Keratinocyte (primary cell): Measurements from ENCODE around the gene ZNF577. TPM values are rescaled to one million over a fixed set of nuclear protein-coding genes. Genes with fewer than 3 reads are reported as not detected.

Source experiments
- DNase-seq: peaks from one replicate; pipeline ENCODE4 v3.0.0-alpha.2; 2011; ENCODE audit warnings: low read depth, missing footprints, low spot score
- FAIRE-seq: peaks from 2 replicates; lab custom pipeline; 2011; peaks lifted over from hg19 to GRCh38; lab: Jason Lieb, UNC
- H2AFZ ChIP-seq: 2 replicates; pipeline ENCODE4 v1.6.0; 2012; ENCODE audit warnings: low read length, control low read depth, inconsistent platforms; ENCODE audit not compliant: control insufficient read depth
- H3K27ac ChIP-seq: 2 replicates; pipeline ENCODE4 v1.5.1; 2011; ENCODE audit warnings: low read length; ENCODE audit not compliant: control insufficient read depth, insufficient read depth
- H3K27me3 ChIP-seq: 3 replicates; pipeline ENCODE4 v1.6.0; 2011; ENCODE audit warnings: low read length; ENCODE audit not compliant: control insufficient read depth, insufficient read depth; ENCODE audit errors: extremely low read depth
- H3K36me3 ChIP-seq, 2 experiments: 2 replicates in 1 of 2; 3 replicates in 1 of 2; pipeline ENCODE4 v1.5.1; 2011; ENCODE audit warnings: low read length in 2 of 2, mild to moderate bottlenecking in 1 of 2; ENCODE audit not compliant: control insufficient read depth in 2 of 2, insufficient read depth in 2 of 2; ENCODE audit errors: extremely low read depth in 1 of 2
- H3K4me1 ChIP-seq: 3 replicates; pipeline ENCODE4 v1.5.1; 2011; ENCODE audit warnings: low read length; ENCODE audit not compliant: control insufficient read depth, insufficient read depth; ENCODE audit errors: extremely low read depth
- H3K4me2 ChIP-seq: 3 replicates; pipeline ENCODE4 v1.6.0; 2011; ENCODE audit warnings: low read depth, low read length; ENCODE audit not compliant: control insufficient read depth, insufficient read depth; ENCODE audit errors: extremely low read depth
- H3K4me3 ChIP-seq, 3 experiments: fragments of 200-600 bp in 1 of 3; sonication (generic) in 1 of 3; 2 replicates in 2 of 3; 3 replicates in 1 of 3; pipeline ENCODE4 v1.5.1; 2011 to 2016; ENCODE audit warnings: low read length in 3 of 3, mild to moderate bottlenecking in 3 of 3, control low read depth in 2 of 3, inconsistent platforms in 1 of 3, low read depth in 1 of 3, mixed read lengths in 1 of 3, mixed run types in 1 of 3, moderate library complexity in 1 of 3; ENCODE audit not compliant: control insufficient read depth in 2 of 3, insufficient read depth in 2 of 3; ENCODE audit errors: extremely low read depth in 1 of 3
- H3K79me2 ChIP-seq: 2 replicates; pipeline ENCODE4 v1.6.0; 2012; ENCODE audit warnings: low read length; ENCODE audit not compliant: control insufficient read depth, insufficient read depth
- H3K9ac ChIP-seq: 3 replicates; pipeline ENCODE4 v1.6.0; 2011; ENCODE audit warnings: low read length; ENCODE audit not compliant: control insufficient read depth, insufficient read depth; ENCODE audit errors: extremely low read depth
- H3K9me1 ChIP-seq: 3 replicates; pipeline ENCODE4 v1.6.0; 2011; ENCODE audit warnings: low read length; ENCODE audit not compliant: control insufficient read depth, insufficient read depth; ENCODE audit errors: extremely low read depth
- H3K9me3 ChIP-seq: 2 replicates; pipeline ENCODE4 v1.5.1; 2012; ENCODE audit warnings: low read depth, low read length; ENCODE audit not compliant: control insufficient read depth
- H4K20me1 ChIP-seq: 3 replicates; pipeline ENCODE4 v1.6.0; 2011; ENCODE audit warnings: low read length; ENCODE audit not compliant: control insufficient read depth, insufficient read depth; ENCODE audit errors: extremely low read depth
- EZH2 ChIP-seq: IDR thresholded peaks from one replicate; pipeline ENCODE4 v1.6.1; 2012; ENCODE audit warnings: inconsistent platforms, mild to moderate bottlenecking, low read length, moderate library complexity
- dilution Hi-C: fragments of 300-500 bp; cut with MboI; formaldehyde crosslinking; loops from one replicate; pipeline ENCODE4 v1.7.0; 2020; ENCODE audit warnings: low sequenced_read_pairs; ENCODE audit not compliant: extremely low pct_ligation_motif_present
- polyA minus RNA-seq, 3 experiments: library from RNA; depleted of rRNA, polyadenylated mRNA; stranded (reverse); fragments of >200 nt; gene quantifications; 1 replicate in 1 of 3; 2 replicates in 1 of 3; 3 replicates in 1 of 3; pipeline ENCODE4 v1.2.3, GENCODE V29; 2011
- polyA plus RNA-seq, 5 experiments: library from polyadenylated mRNA; depleted of rRNA in 3 of 5; stranded (reverse) in 3 of 5; stranded (forward) in 1 of 5; unstranded in 1 of 5; fragments of >200 nt; gene quantifications; 1 replicate in 1 of 5; 2 replicates in 3 of 5; 3 replicates in 1 of 5; pipeline versions ENCODE4 v1.2.1 to v1.2.3, GENCODE V29; 2011 to 2012; ENCODE audit warnings: missing spikeins in 2 of 5, low read depth in 1 of 5, low replicate concordance in 1 of 5
- TF ChIP-seq, protein P1 (sequence below), 3 experiments: IDR thresholded peaks in 1 of 3; conservative IDR thresholded peaks in 1 of 3; optimal IDR thresholded peaks in 1 of 3; 2 replicates in 2 of 3; 3 replicates in 1 of 3; pipeline versions ENCODE3 to v1.5.1; 2011; ENCODE audit warnings: low read length in 3 of 3, mild to moderate bottlenecking in 3 of 3, moderate library complexity in 2 of 3, control low read depth in 1 of 3, inconsistent platforms in 1 of 3; ENCODE audit not compliant: insufficient read depth in 2 of 3; ENCODE audit errors: extremely low read depth in 1 of 3

ZNF577 gene
- polyA plus RNA-seq (6.6 to 12.8 TPM (median 10.4 TPM) in 3 replicates), polyA minus RNA-seq (0.36 to 8.8 TPM (median 4.6 TPM) in 3 replicates)
- 11.8 TPM for polyA plus RNA-seq (2011; ENCODE audit: low read depth)
- polyA plus RNA-seq (2011; cell fraction: cytosol; rRNA removed): 3.9 and 6.7 TPM in 2 replicates
- polyA plus RNA-seq (2011; cell fraction: nucleus; rRNA removed): 43.2 and 48.0 TPM in 2 replicates
- 3.8 and 6.7 TPM in 2 replicates for polyA plus RNA-seq (2012; ENCODE audit: low replicate concordance)
- polyA minus RNA-seq (2011; cell fraction: cytosol; rRNA and poly(A)+ RNA removed): 1.5 TPM
- 7.0 and 16.3 TPM in 2 replicates for polyA minus RNA-seq (2011; cell fraction: nucleus; rRNA and poly(A)+ RNA removed)

DNA sequence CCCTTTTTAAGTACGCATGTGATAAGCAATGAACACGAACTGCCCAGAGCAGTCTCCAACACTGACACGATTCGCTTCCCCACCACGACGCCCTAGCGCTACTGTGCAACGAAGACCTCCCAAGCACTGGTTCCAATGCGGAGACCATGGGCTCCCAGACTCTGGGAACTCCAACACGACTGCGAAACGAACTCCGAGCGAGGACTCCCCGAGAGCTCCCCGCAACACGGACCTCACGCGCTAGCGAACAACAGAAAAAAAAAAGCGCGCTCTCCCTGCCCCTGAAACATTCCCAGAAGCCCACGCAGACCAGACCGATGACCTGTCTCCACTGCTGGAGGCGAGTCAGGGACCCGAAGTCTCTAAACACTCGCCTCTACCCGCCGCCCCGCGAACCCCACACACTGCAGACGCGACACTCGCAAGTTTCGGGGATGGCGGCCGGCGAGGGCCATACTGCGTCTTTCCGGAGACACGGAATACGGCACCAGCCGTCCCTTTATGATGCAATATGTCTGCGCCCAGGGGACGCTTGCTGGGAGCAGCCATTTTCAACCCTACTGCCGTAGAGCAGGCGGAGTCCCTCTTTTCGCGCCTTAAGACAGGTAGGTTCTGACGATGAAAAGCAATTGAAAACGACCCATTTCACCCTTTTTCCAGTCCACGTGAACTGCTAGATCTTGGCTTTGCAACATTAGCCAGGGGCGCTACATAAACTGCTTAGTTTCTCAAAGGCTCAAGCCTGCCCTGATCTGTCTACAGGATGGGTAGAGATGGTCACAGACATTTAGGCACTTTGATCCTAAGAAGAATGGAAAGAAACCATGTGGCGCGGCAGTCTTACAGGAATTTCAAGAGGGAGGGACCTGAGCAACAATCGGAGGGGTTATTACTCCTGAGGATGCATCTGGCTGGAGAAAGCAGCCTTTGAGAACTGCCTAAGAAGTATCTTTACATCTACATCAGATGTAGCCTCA lies at the start of gene ZNF577:
TSS of gene ZNF577 (minus strand) at position 430 of the 977 bp plus-strand sequence. CDS start 7,569 bp downstream, outside the sequence.
- Histone ChIP-seq H3K27me3 (no peaks in the 10 kb centered on the region), H3K4me3 (peak within 1 kb of the TSS; percentile 59 to 87 (median 71)), H3K4me2 (peak within 1 kb of the TSS; percentile 91), H3K4me1 (no peaks in the 10 kb centered on the region), H3K9me3 (peaks cover 18% of the 10 kb centered on the region), H3K36me3 (peaks cover 12 to 20% of the 10 kb centered on the region in 2 experiments), H3K27ac (peak within 1 kb of the TSS; percentile 54), H2AFZ (peak within 1 kb of the TSS; percentile 98), H3K9me1 (no peaks in the 10 kb centered on the region), H3K79me2 (no peaks in the 10 kb centered on the region), H3K9ac (peak within 1 kb of the TSS; percentile 80), H4K20me1 (no peaks in the 10 kb centered on the region)
- TF ChIP-seq EZH2: no peak
- TF ChIP-seq, protein P1, sequence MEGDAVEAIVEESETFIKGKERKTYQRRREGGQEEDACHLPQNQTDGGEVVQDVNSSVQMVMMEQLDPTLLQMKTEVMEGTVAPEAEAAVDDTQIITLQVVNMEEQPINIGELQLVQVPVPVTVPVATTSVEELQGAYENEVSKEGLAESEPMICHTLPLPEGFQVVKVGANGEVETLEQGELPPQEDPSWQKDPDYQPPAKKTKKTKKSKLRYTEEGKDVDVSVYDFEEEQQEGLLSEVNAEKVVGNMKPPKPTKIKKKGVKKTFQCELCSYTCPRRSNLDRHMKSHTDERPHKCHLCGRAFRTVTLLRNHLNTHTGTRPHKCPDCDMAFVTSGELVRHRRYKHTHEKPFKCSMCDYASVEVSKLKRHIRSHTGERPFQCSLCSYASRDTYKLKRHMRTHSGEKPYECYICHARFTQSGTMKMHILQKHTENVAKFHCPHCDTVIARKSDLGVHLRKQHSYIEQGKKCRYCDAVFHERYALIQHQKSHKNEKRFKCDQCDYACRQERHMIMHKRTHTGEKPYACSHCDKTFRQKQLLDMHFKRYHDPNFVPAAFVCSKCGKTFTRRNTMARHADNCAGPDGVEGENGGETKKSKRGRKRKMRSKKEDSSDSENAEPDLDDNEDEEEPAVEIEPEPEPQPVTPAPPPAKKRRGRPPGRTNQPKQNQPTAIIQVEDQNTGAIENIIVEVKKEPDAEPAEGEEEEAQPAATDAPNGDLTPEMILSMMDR (optimal IDR thresholded peaks at IDR 0.05 in 1 of 3, IDR thresholded peaks at IDR 0.05 in 1 of 3, conservative IDR thresholded peaks at IDR 0.05 in 1 of 3; ENCODE audit: extremely low read depth in 1 of 3, insufficient read depth in 2 of 3, low read length in 3 of 3): no peak
- peak; percentile 73 for FAIRE-seq
- dilution Hi-C loops: no loop called here
- DNase-seq: peak; percentile 50

DNA sequence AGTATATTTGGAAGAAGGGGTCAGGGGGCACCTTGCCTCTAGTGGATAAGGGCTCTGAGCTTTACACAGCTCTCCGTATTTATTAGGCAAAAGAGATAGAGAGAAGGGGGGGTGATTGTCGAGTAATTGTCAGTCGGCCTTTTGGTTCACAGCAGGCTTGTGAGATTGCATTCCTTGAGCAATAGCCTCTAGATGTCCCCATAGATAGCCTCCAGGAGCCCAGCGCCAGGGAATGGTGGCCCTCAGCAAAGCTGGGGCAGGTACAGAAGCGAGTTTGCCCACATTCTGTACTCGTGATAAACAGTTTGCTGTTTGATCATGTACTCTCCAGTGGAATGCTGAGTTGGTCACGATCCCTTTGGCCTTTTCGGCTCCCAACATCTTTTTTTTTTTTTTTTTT lies 44.2 kb upstream of the ZNF577 start:
- TF ChIP-seq, protein P1 (optimal IDR thresholded peaks at IDR 0.05 in 1 of 3, IDR thresholded peaks at IDR 0.05 in 1 of 3, conservative IDR thresholded peaks at IDR 0.05 in 1 of 3; ENCODE audit: extremely low read depth in 1 of 3, insufficient read depth in 2 of 3, low read length in 3 of 3): no peak
- no peak for TF ChIP-seq EZH2
- Histone ChIP-seq H3K27me3 (no peaks in the 10 kb centered on the region), H3K79me2 (peaks cover 12% of the 10 kb centered on the region), H3K27ac (no peak overlapping the region), H2AFZ (no peak overlapping the region), H3K4me2 (no peak overlapping the region), H3K4me1 (peaks cover 3% of the 10 kb centered on the region), H3K9me1 (no peaks in the 10 kb centered on the region), H3K4me3 (no peak overlapping the region), H3K36me3 (peaks cover 8% of the 10 kb centered on the region in 2 experiments), H3K9me3 (no peaks in the 10 kb centered on the region), H4K20me1 (no peaks in the 10 kb centered on the region), H3K9ac (no peak overlapping the region)
- DNase-seq (no peak), FAIRE-seq (no peak)
- dilution Hi-C loops: no loop called here
